HG02759 (cell line): ENCODE results near the gene RXRA.

Experiments
- ATAC-seq: cut with Tn5 transposase; IDR thresholded peaks from one replicate; pipeline ENCODE4 v1.9.1; 2021; ENCODE audit warnings: mild to moderate bottlenecking, moderate library complexity; ENCODE audit not compliant: unreplicated experiment

Gene RXRA

GRCh38 chr9:134427153-134427782, 101.0 kb downstream of the RXRA start:
- no peak for ATAC-seq

GRCh38 chr9:134428559-134428958, 102.3 kb downstream of the RXRA start:
- ATAC-seq, result no peak

- ATAC-seq, result no peak
These were observed 102.8 kb downstream of the RXRA start for GRCh38 chr9:134429007-134429406.

- no peak for ATAC-seq
These were observed 103.2 kb downstream of the RXRA start for GRCh38 chr9:134429481-134429880.

GRCh38 chr9:134431095-134431494, 104.8 kb downstream of the RXRA start:
- no peak for ATAC-seq

GRCh38 chr9:134431626-134432025, 105.4 kb downstream of the RXRA start:
- ATAC-seq, result no peak

- ATAC-seq, result no peak
These were observed 106.2 kb downstream of the RXRA start for GRCh38 chr9:134432471-134432870.

- ATAC-seq, result no peak
These were observed 106.8 kb downstream of the RXRA start for GRCh38 chr9:134433101-134433500.

GRCh38 chr9:134433909-134434882, 107.9 kb downstream of the RXRA start:
- ATAC-seq, result no peak

- no peak for ATAC-seq
These were observed 108.7 kb downstream of the RXRA start for GRCh38 chr9:134434894-134435506.

- ATAC-seq, result no peak
These were observed 109.5 kb downstream of the RXRA start for GRCh38 chr9:134435550-134436378.

GRCh38 chr9:134436379-134436762, 110.1 kb downstream of the RXRA start:
- ATAC-seq, result no peak

GRCh38 chr9:134436911-134437310, 110.7 kb downstream of the RXRA start:
- no peak for ATAC-seq

GRCh38 chr9:134437403-134438194, 111.3 kb downstream of the RXRA start:
- no peak for ATAC-seq

- no peak for ATAC-seq
These were observed 112.0 kb downstream of the RXRA start for GRCh38 chr9:134438195-134438788.

- no peak for ATAC-seq
These were observed 113.1 kb downstream of the RXRA start for GRCh38 chr9:134439368-134439784.

- ATAC-seq, result no peak
These were observed 114.5 kb downstream of the RXRA start for GRCh38 chr9:134440636-134441226.

- no peak for ATAC-seq
These were observed 115.2 kb downstream of the RXRA start for GRCh38 chr9:134441227-134442084.
